Kidney (tissue), 14 donors: ENCODE results near the gene SEMA3C. TPM values are rescaled to one million over a fixed set of nuclear protein-coding genes. Genes with fewer than 3 reads are reported as not detected.

Experiments
- DNase-seq, 5 donors: peaks; one replicate each; pipeline ENCODE4 v3.0.0-alpha.2; 2013 to 2020
- FAIRE-seq: peaks from 2 replicates; lab custom pipeline; 2012; peaks lifted over from hg19 to GRCh38; lab: Jason Lieb, UNC
- H3K27ac ChIP-seq, 2 donors: one replicate each; pipeline ENCODE4 v1.7.0; 2013; ENCODE audit warnings: low read depth in 2 of 2, low read length in 2 of 2, inconsistent platforms in 1 of 2
- H3K27me3 ChIP-seq: one replicate; pipeline ENCODE4 v1.7.1; 2013; ENCODE audit warnings: low read length, inconsistent platforms; ENCODE audit not compliant: control insufficient read depth, insufficient read depth
- H3K36me3 ChIP-seq, 3 donors: one replicate each; pipeline versions ENCODE4 v1.7.0 to v1.7.1; 2013; ENCODE audit warnings: low read length in 3 of 3, control low read depth in 1 of 3, inconsistent platforms in 1 of 3; ENCODE audit not compliant: insufficient read depth in 3 of 3, control insufficient read depth in 2 of 3
- H3K4me1 ChIP-seq, 3 donors: one replicate each; pipeline versions ENCODE4 v1.7.0 to v1.7.1; 2013; ENCODE audit warnings: low read length in 3 of 3, inconsistent platforms in 1 of 3, low read depth in 1 of 3; ENCODE audit not compliant: control insufficient read depth in 2 of 3, insufficient read depth in 2 of 3
- H3K4me3 ChIP-seq, 3 donors: one replicate each; pipeline versions ENCODE4 v1.7.0 to v1.8.1; 2013; ENCODE audit warnings: low read length in 3 of 3, control low read depth in 1 of 3, inconsistent platforms in 1 of 3
- H3K9ac ChIP-seq, 3 donors: one replicate each; pipeline versions ENCODE4 v1.7.0 to v1.7.1; 2013; ENCODE audit warnings: low read length in 3 of 3, control low read depth in 1 of 3, inconsistent platforms in 1 of 3
- H3K9me3 ChIP-seq, 3 donors: one replicate each; pipeline versions ENCODE4 v1.7.0 to v1.7.1; 2013; ENCODE audit warnings: low read length in 3 of 3, control low read depth in 1 of 3, inconsistent platforms in 1 of 3; ENCODE audit not compliant: control insufficient read depth in 2 of 3, insufficient read depth in 1 of 3
- intact Hi-C: fragments of 100-400 bp; cut with DNase I; formaldehyde crosslinking; loops from one replicate; pipeline ENCODE4 v1.11.1; 2022
- polyA plus RNA-seq: library from polyadenylated mRNA; stranded (reverse); fragments of 350-450 nt; fragmentation: Illumina TruSeq; extraction: RNeasy Lipid Tissue Mini Kit (QIAGEN cat#74804); gene quantifications from one replicate; pipeline ENCODE4 v1.2.3, GENCODE V29; 2014; ENCODE audit warnings: low read depth, low replicate concordance; ENCODE audit not compliant: insufficient read depth
- total RNA-seq: library from RNA; stranded (reverse); fragmentation: NEBNext Ultra II Directional; extraction: Animal tissue kit (Norgen Biotek cat#: 25700); gene quantifications from one replicate; pipeline ENCODE4 v1.2.1, GENCODE V29; 2021
- TF ChIP-seq, protein P1 (sequence below): IDR thresholded peaks from 3 replicates; pipeline ENCODE4 v1.5.1; 2012; ENCODE audit warnings: mild to moderate bottlenecking, moderate library complexity, borderline replicate concordance; ENCODE audit not compliant: insufficient read depth; ENCODE audit errors: extremely low read depth
- donor health status: control.
- donor health status: control.
- donor health status: control.
- donor health status: control.
- donor health status: control.
- donor health status: DM: yes; HTN: yes; CAD: no.
- donor health status: Normal renal cell carcinoma (clear cell type).

SEMA3C gene
- total and polyA plus RNA-seq, 2 donors from 2014 or later = 3.9 to 17.2 TPM

DNA sequence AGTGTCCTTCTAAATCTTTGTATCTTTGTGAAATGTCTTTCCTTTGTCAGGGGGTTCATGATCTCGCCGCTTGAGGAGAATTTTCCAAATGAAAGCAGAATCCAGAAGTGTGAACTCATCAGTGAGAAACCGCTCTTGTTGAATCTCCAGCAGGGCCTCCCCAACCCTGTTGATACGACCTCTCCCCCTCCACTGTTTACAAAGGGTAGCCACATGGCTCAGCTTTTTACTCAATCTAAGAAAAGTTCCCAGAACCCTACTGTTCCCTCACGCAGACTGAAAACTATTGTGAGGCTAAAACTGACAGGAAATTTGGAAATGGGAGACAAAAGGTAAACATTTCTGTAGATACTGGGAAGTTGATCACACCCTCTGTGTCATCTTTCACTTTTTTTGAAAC lies 73.9 kb downstream of the SEMA3C start:
- Histone ChIP-seq H3K4me3 (no peak overlapping the region), H3K27ac (no peak overlapping the region), H3K4me1 (no peaks in the 10 kb centered on the region), H3K36me3 (no peaks in the 10 kb centered on the region), H3K27me3 (no peaks in the 10 kb centered on the region), H3K9me3 (no peaks in the 10 kb centered on the region), H3K9ac (no peak overlapping the region)
- TF ChIP-seq, protein P1, sequence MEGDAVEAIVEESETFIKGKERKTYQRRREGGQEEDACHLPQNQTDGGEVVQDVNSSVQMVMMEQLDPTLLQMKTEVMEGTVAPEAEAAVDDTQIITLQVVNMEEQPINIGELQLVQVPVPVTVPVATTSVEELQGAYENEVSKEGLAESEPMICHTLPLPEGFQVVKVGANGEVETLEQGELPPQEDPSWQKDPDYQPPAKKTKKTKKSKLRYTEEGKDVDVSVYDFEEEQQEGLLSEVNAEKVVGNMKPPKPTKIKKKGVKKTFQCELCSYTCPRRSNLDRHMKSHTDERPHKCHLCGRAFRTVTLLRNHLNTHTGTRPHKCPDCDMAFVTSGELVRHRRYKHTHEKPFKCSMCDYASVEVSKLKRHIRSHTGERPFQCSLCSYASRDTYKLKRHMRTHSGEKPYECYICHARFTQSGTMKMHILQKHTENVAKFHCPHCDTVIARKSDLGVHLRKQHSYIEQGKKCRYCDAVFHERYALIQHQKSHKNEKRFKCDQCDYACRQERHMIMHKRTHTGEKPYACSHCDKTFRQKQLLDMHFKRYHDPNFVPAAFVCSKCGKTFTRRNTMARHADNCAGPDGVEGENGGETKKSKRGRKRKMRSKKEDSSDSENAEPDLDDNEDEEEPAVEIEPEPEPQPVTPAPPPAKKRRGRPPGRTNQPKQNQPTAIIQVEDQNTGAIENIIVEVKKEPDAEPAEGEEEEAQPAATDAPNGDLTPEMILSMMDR = no peak
- intact Hi-C loops = no loop called here
- DNase-seq (no peak), FAIRE-seq (no peak)

DNA sequence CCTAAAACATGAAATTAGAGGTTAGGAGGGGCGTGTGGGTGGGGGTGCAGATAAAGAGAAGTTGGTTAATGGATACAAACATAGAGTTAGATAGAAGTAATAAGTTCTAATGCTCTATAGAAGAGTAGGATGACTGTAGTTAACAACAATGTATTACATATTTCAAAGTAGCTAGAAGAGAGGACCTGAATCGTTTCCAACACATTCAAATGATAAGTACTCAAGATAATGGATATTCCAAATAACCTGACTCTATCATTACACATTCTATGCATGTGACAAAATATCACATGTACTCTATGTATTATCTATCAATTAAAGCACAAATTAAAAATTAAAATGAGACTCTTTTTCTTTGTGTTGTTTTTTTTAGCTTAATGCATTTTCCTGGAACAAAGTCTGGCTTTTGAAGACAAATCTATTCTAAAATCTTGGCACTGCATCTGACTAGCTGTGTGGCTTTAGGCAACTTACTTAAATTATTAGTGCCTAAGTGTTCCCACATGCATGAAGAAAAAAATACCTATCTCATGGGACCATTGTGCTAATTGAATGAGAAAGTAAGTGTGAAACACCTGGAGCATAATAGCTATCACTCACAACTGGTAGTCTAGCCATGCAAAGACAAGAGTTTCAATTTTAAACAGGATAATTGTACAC lies 75.7 kb downstream of the SEMA3C start:
- Histone ChIP-seq H3K27ac (no peak overlapping the region), H3K9me3 (no peaks in the 10 kb centered on the region), H3K36me3 (no peaks in the 10 kb centered on the region), H3K27me3 (no peaks in the 10 kb centered on the region), H3K9ac (no peak overlapping the region), H3K4me1 (no peaks in the 10 kb centered on the region), H3K4me3 (no peak overlapping the region)
- TF ChIP-seq, protein P1 = no peak
- FAIRE-seq = peak; percentile 38
- intact Hi-C loops = no loop called here
- no peak for DNase-seq

DNA sequence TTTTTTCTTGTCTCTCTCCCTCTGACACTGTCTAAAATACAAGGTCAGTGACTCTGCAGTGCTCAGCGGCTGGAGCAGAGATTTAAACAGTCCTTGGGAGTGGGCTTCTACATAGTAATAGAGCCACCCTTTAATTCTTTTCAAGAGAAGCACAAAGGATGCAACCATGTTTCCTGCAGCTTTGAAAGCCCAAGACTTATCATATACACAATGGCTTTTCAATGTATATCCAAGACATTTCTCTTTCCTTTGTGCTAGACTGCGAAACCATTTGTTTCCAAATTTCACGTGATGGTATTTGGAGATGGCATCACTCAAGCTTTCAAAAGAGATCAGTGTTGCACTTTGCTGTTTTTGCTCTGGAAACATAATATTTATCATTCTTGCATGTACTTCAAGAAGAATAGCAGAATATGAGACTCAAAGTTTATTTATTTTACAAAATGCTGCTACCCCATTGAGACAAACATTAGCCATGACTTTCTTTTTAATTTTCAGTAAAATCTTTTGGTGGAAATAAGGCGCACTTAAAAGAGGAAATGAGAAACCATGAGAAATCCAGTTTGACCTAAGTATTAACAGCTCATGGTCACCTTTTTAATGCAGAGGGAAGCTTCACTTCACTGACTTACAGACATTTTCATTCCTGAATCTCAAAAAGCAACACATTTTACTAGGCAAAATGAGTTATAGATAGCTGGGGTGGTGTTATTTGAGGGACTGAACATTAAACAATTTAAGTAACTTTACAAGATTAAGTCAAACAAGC lies 76.6 kb downstream of the SEMA3C start:
- Histone ChIP-seq H3K4me1 (no peaks in the 10 kb centered on the region), H3K27me3 (no peaks in the 10 kb centered on the region), H3K27ac (no peak overlapping the region), H3K9me3 (no peaks in the 10 kb centered on the region), H3K9ac (no peak overlapping the region), H3K36me3 (no peaks in the 10 kb centered on the region), H3K4me3 (no peak overlapping the region)
- peak in 1 of 5 donors; percentile 28 for DNase-seq
- TF ChIP-seq, protein P1 = no peak
- intact Hi-C loops = no loop called here
- FAIRE-seq = no peak
